ENCODE results near the gene TPT1. TPM values are rescaled to one million over a fixed set of nuclear protein-coding genes. Genes with fewer than 3 reads are reported as not detected.
"Not testable (repeated sequence)": the region's sequence is repeated elsewhere in the genome, so short reads cannot be mapped to it uniquely, and the experiment has no call there.

TPT1 gene
- total and polyA plus RNA-seq, 9 donors: 4,694 to 14,373 (median 7,045) TPM

DNA sequence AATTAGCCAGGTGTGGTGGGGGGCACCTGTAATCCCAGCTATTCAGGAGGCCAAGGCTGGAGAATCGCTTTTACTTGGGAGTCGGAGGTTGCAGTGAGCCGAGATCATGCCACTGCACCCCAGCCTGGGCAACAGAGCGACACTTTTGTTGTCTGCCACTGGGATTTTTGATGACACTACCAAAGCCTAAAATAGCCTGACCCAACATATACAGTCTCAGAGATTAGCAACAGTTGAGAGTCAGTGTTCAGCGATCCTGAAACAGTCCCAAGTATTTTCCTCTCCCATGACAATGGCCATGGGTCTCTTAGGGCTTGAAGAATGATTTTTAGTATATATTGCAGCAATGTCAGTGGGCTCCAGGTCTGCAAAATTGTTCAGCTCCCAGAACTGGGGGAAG lies 44.3 kb upstream of the TPT1 start:
- H3K36me3 ChIP-seq: no peaks in the 10 kb centered on the region
- no peak overlapping the region for H3K27ac ChIP-seq
- no peak for TF ChIP-seq EP300 (IDR thresholded peaks at IDR 0.05)
- TF ChIP-seq POLR2A (IDR thresholded peaks at IDR 0.05): no peak
- TF ChIP-seq, protein P1, sequence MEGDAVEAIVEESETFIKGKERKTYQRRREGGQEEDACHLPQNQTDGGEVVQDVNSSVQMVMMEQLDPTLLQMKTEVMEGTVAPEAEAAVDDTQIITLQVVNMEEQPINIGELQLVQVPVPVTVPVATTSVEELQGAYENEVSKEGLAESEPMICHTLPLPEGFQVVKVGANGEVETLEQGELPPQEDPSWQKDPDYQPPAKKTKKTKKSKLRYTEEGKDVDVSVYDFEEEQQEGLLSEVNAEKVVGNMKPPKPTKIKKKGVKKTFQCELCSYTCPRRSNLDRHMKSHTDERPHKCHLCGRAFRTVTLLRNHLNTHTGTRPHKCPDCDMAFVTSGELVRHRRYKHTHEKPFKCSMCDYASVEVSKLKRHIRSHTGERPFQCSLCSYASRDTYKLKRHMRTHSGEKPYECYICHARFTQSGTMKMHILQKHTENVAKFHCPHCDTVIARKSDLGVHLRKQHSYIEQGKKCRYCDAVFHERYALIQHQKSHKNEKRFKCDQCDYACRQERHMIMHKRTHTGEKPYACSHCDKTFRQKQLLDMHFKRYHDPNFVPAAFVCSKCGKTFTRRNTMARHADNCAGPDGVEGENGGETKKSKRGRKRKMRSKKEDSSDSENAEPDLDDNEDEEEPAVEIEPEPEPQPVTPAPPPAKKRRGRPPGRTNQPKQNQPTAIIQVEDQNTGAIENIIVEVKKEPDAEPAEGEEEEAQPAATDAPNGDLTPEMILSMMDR (IDR thresholded peaks at IDR 0.05): no peak
- no peak for DNase-seq
- intact Hi-C loops (cut with DNase I): no loop called here
- H3K4me1 ChIP-seq (ENCODE audit: insufficient read depth): no peaks in the 10 kb centered on the region
- no peaks in the 10 kb centered on the region for H3K9me3 ChIP-seq
- 97% methylated on average over 5 of the region's 5 CpGs for WGBS, 3 donors
- no peak overlapping the region for H3K4me3 ChIP-seq
- no peaks in the 10 kb centered on the region for H3K27me3 ChIP-seq

DNA sequence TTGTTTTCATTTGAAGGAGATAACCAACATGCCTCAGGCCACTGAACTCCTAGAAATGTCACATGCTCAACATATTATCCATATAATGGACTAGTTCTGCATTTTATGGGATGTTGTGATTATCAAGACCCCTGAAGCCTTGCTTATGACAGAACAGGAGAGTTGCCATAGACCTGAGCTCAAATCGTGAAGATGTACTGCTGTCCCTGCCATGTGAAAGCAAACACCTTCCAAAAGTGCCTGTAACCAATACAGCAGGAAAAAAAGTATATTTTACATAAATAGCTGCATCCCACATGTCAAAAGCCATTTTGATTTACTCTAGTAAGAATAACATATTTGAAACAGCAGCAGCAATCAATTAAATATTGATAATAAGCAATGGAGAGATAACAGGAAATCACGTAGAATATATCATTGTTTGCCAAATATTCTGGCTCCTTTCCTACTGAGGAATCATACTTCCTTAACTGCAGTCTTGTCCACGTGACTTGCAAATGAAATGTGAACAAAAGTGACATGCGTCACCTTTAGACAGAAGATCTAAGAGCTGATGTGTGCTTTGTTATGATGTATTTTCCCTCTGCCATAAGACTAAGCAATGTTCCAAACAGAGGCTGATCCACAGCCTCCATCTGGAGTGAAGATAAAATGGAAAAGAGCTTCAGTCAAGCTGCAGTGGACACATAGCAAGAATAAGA lies 43.6 kb upstream of the TPT1 start:
- H3K4me1 ChIP-seq (ENCODE audit: insufficient read depth): no peaks in the 10 kb centered on the region
- intact Hi-C loops (cut with DNase I): no loop called here
- WGBS, 3 donors: 68 to 78% (median 78%) methylated on average over 4 of the region's 4 CpGs

DNA sequence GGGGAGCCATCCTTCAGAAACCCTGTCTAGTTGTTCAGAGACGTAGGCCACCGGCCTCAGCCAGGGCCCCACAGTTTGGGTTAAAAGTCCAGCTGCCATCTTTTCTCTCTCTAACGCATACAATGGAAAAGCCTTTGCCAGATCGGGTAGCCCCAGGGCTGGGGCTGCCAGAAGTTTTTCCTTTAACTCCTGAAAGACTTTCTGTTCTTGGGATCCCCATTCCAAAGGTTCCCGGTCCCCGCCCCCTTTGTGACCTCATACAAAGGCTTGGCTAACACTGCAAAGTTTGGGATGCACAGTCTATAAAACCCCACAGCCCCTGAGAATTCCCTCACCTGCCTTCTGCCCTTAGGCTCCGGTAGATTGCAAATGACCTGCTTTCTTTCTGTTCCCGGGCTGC lies 41.8 kb upstream of the TPT1 start:
- DNase-seq; H3K4me3 ChIP-seq; intact Hi-C loops (cut with DNase I); H3K36me3 ChIP-seq; H3K9me3 ChIP-seq; H3K27ac ChIP-seq; H3K4me1 ChIP-seq (ENCODE audit: insufficient read depth); H3K27me3 ChIP-seq: not testable (repeated sequence)
- WGBS, 3 donors: 67 to 77% (median 74%) methylated on average over 8 of the region's 8 CpGs

More for the DNA sequence above, 43.6 kb upstream of the TPT1 start:
- no peaks in the 10 kb centered on the region for H3K9me3 ChIP-seq
- H3K36me3 ChIP-seq: no peaks in the 10 kb centered on the region
- no peak overlapping the region for H3K27ac ChIP-seq
- H3K27me3 ChIP-seq: no peaks in the 10 kb centered on the region
- TF ChIP-seq POLR2A (IDR thresholded peaks at IDR 0.05): no peak
- TF ChIP-seq EP300 (IDR thresholded peaks at IDR 0.05): no peak
- TF ChIP-seq, protein P1 (IDR thresholded peaks at IDR 0.05): no peak
- H3K4me3 ChIP-seq: no peak overlapping the region
- no peak for DNase-seq

DNA sequence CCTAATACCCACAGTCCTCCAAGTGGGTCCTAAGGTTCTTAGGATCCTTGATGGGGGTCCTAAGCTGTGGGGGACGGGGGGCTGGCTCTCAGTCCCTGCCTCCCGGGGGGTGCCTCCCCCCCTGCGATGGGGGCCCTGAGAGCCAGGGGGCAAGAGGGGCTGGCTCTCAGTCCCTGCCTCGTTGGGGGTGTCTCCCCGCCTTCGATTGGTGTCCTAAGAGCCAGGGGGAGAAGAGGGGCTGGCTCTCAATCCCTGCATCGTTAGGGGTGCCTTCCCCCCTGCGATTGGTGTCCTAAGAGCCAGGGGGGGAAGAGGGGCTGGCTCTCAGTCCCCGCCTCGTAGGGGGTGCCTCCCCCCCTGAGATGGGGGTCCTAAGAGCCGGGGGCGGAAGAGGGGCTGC lies 40.2 kb upstream of the TPT1 start:
- no peak overlapping the region for H3K4me3 ChIP-seq
- intact Hi-C loops (cut with DNase I): no loop called here
- no peaks in the 10 kb centered on the region for H3K27me3 ChIP-seq
- TF ChIP-seq, protein P1 (IDR thresholded peaks at IDR 0.05): no peak
- TF ChIP-seq EP300 (IDR thresholded peaks at IDR 0.05) (no peak), POLR2A (IDR thresholded peaks at IDR 0.05) (no peak)
- DNase-seq: no peak
- WGBS, 3 donors: 82 to 89% (median 87%) methylated on average over 7 to 12 of the region's 12 CpGs
- no peaks in the 10 kb centered on the region for H3K4me1 ChIP-seq (ENCODE audit: insufficient read depth)
- no peak overlapping the region for H3K27ac ChIP-seq
- no peaks in the 10 kb centered on the region for H3K36me3 ChIP-seq
- no peaks in the 10 kb centered on the region for H3K9me3 ChIP-seq

DNA sequence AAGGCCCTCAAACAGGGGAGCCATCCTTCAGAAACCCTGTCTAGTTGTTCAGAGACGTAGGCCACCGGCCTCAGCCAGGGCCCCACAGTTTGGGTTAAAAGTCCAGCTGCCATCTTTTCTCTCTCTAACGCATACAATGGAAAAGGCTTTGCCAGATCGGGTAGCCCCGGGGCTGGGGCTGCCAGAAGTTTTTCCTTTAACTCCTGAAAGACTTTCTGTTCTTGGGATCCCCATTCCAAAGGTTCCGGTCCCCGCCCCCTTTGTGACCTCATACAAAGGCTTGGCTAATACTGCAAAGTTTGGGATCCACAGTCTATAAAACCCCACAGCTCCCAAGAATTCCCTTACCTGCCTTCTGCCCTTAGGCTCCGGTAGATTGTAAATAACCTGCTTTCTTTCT lies 39.7 kb upstream of the TPT1 start:
- H3K27me3 ChIP-seq; H3K36me3 ChIP-seq; DNase-seq; H3K27ac ChIP-seq; H3K4me3 ChIP-seq; H3K9me3 ChIP-seq; intact Hi-C loops (cut with DNase I); H3K4me1 ChIP-seq (ENCODE audit: insufficient read depth): not testable (repeated sequence)
- WGBS, 3 donors: 58 to 73% (median 61%) methylated on average over 6 to 7 of the region's 8 CpGs

DNA sequence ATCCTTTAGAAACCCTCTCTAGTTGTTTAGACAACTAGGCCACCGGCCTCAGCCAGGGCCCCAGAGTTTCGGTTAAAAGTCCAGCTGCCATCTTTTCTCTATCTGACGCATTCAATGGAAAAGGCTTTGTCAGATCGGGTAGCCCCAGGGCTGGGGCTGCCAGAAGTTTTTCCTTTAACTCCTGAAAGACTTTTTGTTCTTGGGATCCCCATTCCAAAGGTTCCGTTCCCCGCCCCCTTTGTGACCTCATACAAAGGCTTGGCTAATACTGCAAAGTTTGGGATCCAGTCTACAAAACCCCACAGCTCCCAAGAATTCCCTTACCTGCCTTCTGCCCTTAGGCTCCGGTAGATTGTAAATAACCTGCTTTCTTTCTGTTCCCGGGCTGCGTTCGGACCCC lies 38.5 kb upstream of the TPT1 start:
- H3K4me3 ChIP-seq, H3K27ac ChIP-seq: not testable (repeated sequence)
- WGBS, 3 donors: 86 to 93% (median 90%) methylated on average over 7 to 10 of the region's 10 CpGs

DNA sequence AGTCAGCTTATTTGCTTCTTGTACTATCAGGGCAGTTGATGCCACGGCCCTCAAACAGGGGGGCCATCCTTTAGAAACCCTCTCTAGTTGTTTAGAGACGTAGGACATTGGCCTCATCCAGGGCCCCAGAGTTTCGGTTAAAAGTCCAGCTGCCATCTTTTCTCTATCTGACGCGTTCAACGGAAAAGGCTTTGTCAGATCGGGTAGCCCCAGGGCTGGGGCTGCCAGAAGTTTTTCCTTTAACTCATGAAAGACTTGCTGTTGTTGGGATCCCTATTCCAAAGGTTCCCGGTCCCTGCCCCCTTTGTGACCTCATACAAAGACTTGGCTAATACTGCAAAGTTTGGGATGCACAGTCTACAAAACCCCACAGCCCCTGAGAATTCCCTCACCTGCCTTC lies 37.8 kb upstream of the TPT1 start:
- H3K36me3 ChIP-seq; H3K4me3 ChIP-seq; H3K27ac ChIP-seq; H3K4me1 ChIP-seq (ENCODE audit: insufficient read depth); DNase-seq; H3K9me3 ChIP-seq; H3K27me3 ChIP-seq: not testable (repeated sequence)
- intact Hi-C loops (cut with DNase I): loop anchor here in 1 of 4 donors (10.0 kb wide), 1 partner anchor 136 kb away; no protein-coding TSS in a partner anchor
- WGBS, 3 donors: 89 to 90% (median 89%) methylated on average over 8 of the region's 8 CpGs

More for the DNA sequence above, 38.5 kb upstream of the TPT1 start:
- intact Hi-C loops (cut with DNase I): loop anchor here in 1 of 4 donors (10.0 kb wide), 1 partner anchor 135 kb away; no protein-coding TSS in a partner anchor
- not testable (repeated sequence) for H3K36me3 ChIP-seq; DNase-seq; H3K27me3 ChIP-seq; H3K9me3 ChIP-seq; H3K4me1 ChIP-seq (ENCODE audit: insufficient read depth)

DNA sequence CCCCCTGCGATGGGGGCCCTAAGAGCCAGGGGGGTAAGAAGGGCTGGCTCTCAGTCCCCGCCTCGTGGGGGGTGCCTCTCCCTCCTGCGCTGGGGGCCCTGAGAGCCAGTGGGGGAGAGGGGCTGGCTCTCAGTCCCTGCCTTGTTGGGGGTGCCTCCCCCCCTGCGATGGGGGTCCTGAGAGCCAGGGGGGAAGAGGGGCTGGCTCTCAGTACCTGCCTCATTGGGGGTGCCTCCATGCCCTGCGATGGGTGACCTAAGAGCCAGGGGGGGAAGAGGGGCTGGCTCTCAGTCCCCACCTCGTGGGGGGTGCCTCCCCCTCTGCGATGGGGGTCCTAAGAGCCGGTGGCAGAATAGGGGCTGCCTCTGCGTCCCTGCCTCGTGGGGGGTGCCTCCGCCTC lies 36.3 kb upstream of the TPT1 start:
- intact Hi-C loops (cut with DNase I): loop anchor here in 1 of 4 donors (10.0 kb wide), 1 partner anchor 137 kb away; no protein-coding TSS in a partner anchor
- DNase-seq; H3K27me3 ChIP-seq; H3K4me3 ChIP-seq; H3K36me3 ChIP-seq; H3K4me1 ChIP-seq (ENCODE audit: insufficient read depth); H3K9me3 ChIP-seq; H3K27ac ChIP-seq: not testable (repeated sequence)
- whole genome bisulfite sequencing, 3 donors: 70 to 86% (median 85%) methylated on average over 2 to 12 of the region's 12 CpGs

DNA sequence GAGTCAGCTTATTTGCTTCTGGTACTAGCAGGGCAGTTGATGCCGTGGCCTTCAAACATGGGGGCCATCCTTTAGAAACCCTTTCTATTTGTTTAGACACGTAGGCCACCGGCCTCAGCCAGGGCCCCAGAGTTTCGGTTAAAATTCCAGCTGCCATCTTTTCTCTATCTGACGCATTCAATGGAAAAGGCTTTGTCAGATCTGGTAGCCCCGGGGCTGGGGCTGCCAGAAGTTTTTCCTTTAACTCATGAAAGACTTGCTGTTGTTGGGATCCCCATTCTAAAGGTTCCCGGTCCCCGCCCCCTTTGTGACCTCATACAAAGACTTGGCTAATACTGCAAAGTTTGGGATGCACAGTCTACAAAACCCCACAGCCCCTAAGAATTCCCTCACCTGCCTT lies 35.7 kb upstream of the TPT1 start:
- not testable (repeated sequence) for H3K27me3 ChIP-seq; DNase-seq; H3K4me3 ChIP-seq; H3K4me1 ChIP-seq (ENCODE audit: insufficient read depth); H3K36me3 ChIP-seq; H3K27ac ChIP-seq; H3K9me3 ChIP-seq
- whole genome bisulfite sequencing, 3 donors: 91 to 94% (median 93%) methylated on average over 8 of the region's 8 CpGs
- intact Hi-C loops (cut with DNase I): loop anchor here in 1 of 4 donors (10.0 kb wide), 1 partner anchor 138 kb away; no protein-coding TSS in a partner anchor

All from ovary (tissue), 9 donors.